K562 (cell line): ENCODE data around the gene MYH3. TPM values are rescaled to one million over a fixed set of nuclear protein-coding genes. Genes with fewer than 3 reads are reported as not detected.
A peak's percentile ranks its signal among the peaks of the same experiment; 100 is the strongest.
"Not testable (repeated sequence)": the region's sequence is repeated elsewhere in the genome, so short reads cannot be mapped to it uniquely, and the experiment has no call there.

ENCODE experiments used
- ATAC-seq: fragments of 200-7000 bp; cut with Tn5 transposase; 3 replicates; pipeline ENCODE4 v1.9.1; 2020; ENCODE audit warnings: moderate library complexity
- BruUV-seq: library from RNA; stranded (reverse); fragments of 400-500 nt; replicated peaks from 2 replicates; lab custom pipeline; 2021; lab: Mats Ljungman, UMichigan
- CTCF ChIA-PET: fragments of 300-600 bp; formaldehyde crosslinking; extraction: SDS; loops from one replicate; lab custom pipeline; 2021; ENCODE audit warnings: low intra/inter-chr PET ratio; lab: Yijun Ruan, JAX
- POLR2A ChIA-PET: fragments of 300-600, 350-650 bp; sonication (Branson Sonifier 250); formaldehyde crosslinking; extraction: SDS; loops from one replicate; lab custom pipeline; 2021; ENCODE audit warnings: antibody characterized with exemption, inconsistent platforms; lab: Yijun Ruan, JAX
- DNase-seq, 4 experiments: peaks; one replicate each; pipeline versions ENCODE4 v3.0.0 to v3.0.0-alpha.2; 2011 to 2018; ENCODE audit warnings: low spot score in 3 of 4, mixed read lengths in 3 of 4; ENCODE audit errors: extremely low read depth in 1 of 4
- FAIRE-seq: peaks from 2 replicates; lab custom pipeline; 2011; peaks lifted over from hg19 to GRCh38; lab: Jason Lieb, UNC
- H2AFZ ChIP-seq: 2 replicates; pipeline ENCODE4 v1.6.0; 2011; ENCODE audit warnings: low read depth, low read length, control low read depth, inconsistent platforms
- H3K27ac ChIP-seq: fragments of 200-600 bp; 3 replicates; pipeline ENCODE4 v1.8.0; 2011; ENCODE audit warnings: low read depth, mild to moderate bottlenecking, control low read depth, inconsistent platforms, low read length, moderate library complexity, mixed read lengths; ENCODE audit errors: extremely low read depth
- H3K27me3 ChIP-seq, 2 experiments: fragments of 300-600 bp in 1 of 2; 2 replicates in 1 of 2; 3 replicates in 1 of 2; pipeline versions ENCODE4 v1.6.0 to v1.8.0; 2011; ENCODE audit warnings: inconsistent platforms in 2 of 2, low read length in 2 of 2, mild to moderate bottlenecking in 1 of 2, mixed read lengths in 1 of 2, moderate library complexity in 1 of 2; ENCODE audit not compliant: control insufficient read depth in 2 of 2, insufficient read depth in 2 of 2
- H3K36me3 ChIP-seq: fragments of 300-600 bp; 3 replicates; pipeline ENCODE4 v1.8.0; 2011; ENCODE audit warnings: mild to moderate bottlenecking, low read length, inconsistent platforms; ENCODE audit not compliant: control insufficient read depth, insufficient read depth
- H3K4me1 ChIP-seq, 2 experiments: fragments of 200-600 bp in 1 of 2; replicated peaks in 1 of 2; 2 replicates in 1 of 2; 3 replicates in 1 of 2; pipeline versions ENCODE4 v1.5.1 to v1.8.0; 2011; ENCODE audit warnings: inconsistent platforms in 2 of 2, low read length in 2 of 2, mild to moderate bottlenecking in 1 of 2, mixed read lengths in 1 of 2, moderate library complexity in 1 of 2; ENCODE audit not compliant: control insufficient read depth in 2 of 2, insufficient read depth in 2 of 2
- H3K4me2 ChIP-seq: 2 replicates; pipeline ENCODE4 v1.6.1; 2011; ENCODE audit warnings: low read length, control low read depth, inconsistent platforms, mixed read lengths; ENCODE audit not compliant: insufficient read depth
- H3K4me3 ChIP-seq: fragments of 200-600 bp; sonication (generic), shearing (Covaris generic); 2 replicates; pipeline ENCODE4 v1.5.1; 2016; ENCODE audit warnings: control low read depth, inconsistent platforms
- H3K79me2 ChIP-seq: fragments of 200-600 bp; 3 replicates; pipeline ENCODE4 v1.8.0; 2011; ENCODE audit warnings: low read length, inconsistent platforms; ENCODE audit not compliant: control insufficient read depth, insufficient read depth
- H3K9ac ChIP-seq, 2 experiments: 2 replicates each; pipeline versions ENCODE4 v1.6.0 to v1.6.1; 2011; ENCODE audit warnings: low read depth in 2 of 2, low read length in 2 of 2, control low read depth in 1 of 2, inconsistent platforms in 1 of 2, mild to moderate bottlenecking in 1 of 2, mixed read lengths in 1 of 2; ENCODE audit not compliant: insufficient read depth in 1 of 2
- H3K9me1 ChIP-seq: one replicate; pipeline ENCODE4 v1.6.0; 2011; ENCODE audit warnings: inconsistent platforms, mild to moderate bottlenecking, low read length, moderate library complexity; ENCODE audit not compliant: control insufficient read depth, insufficient read depth
- H3K9me3 ChIP-seq: replicated peaks from 2 replicates; pipeline ENCODE4 v1.5.1; 2011; ENCODE audit warnings: low read depth, low read length, inconsistent platforms; ENCODE audit not compliant: control insufficient read depth, insufficient read depth
- H4K20me1 ChIP-seq: replicated peaks from 2 replicates; pipeline ENCODE4 v1.6.1; 2011; ENCODE audit warnings: low read length, inconsistent platforms, mixed read lengths; ENCODE audit not compliant: control insufficient read depth, insufficient read depth
- CBX2 ChIP-seq: fragments of 200-600 bp; sonication (generic); IDR thresholded peaks from one replicate; pipeline ENCODE4 v1.6.1; 2012; ENCODE audit warnings: mild to moderate bottlenecking, low read length, inconsistent platforms; ENCODE audit not compliant: insufficient read depth, poor library complexity, severe bottlenecking
- CREB1 ChIP-seq, 2 experiments: sonication (generic) in 1 of 2; formaldehyde crosslinking in 1 of 2; IDR thresholded peaks; 2 replicates each; pipeline versions ENCODE4 v1.6.1 to v1.8.0; 2012 to 2022; ENCODE audit warnings: inconsistent platforms in 1 of 2, mild to moderate bottlenecking in 1 of 2, missing genetic modification reagents in 1 of 2, moderate library complexity in 1 of 2
- ETS2 ChIP-seq: IDR thresholded peaks from 2 replicates; pipeline ENCODE4 v1.6.1; 2016; ENCODE audit warnings: borderline replicate concordance, missing genetic modification characterization, mild to moderate bottlenecking, moderate library complexity, missing compliant biosample characterization; ENCODE audit not compliant: poor library complexity, severe bottlenecking
- GABPA ChIP-seq: fragments of 200-800 bp; sonication (Bioruptor generic); conservative IDR thresholded peaks from 2 replicates; pipeline ENCODE4 v1.6.1; 2016; ENCODE audit warnings: low read depth, missing genetic modification characterization, missing compliant biosample characterization
- HIVEP1 ChIP-seq: fragments of 250-450 bp; sonication (Bioruptor Pico); IDR thresholded peaks from 2 replicates; pipeline ENCODE4 v1.4.0; 2020; ENCODE audit warnings: mild to moderate bottlenecking
- HMG20A ChIP-seq: fragments of 450-650 bp; formaldehyde crosslinking; conservative IDR thresholded peaks from 2 replicates; pipeline ENCODE4 v1.4.0; 2020; ENCODE audit warnings: mild to moderate bottlenecking, mixed read lengths
- SRSF9 ChIP-seq: fragments of 200-400 bp; formaldehyde crosslinking; IDR thresholded peaks from 2 replicates; pipeline ENCODE4 v1.6.1; 2017; ENCODE audit warnings: low read depth, low read length, borderline replicate concordance
- ZNF274 ChIP-seq: IDR thresholded peaks from 2 replicates; pipeline ENCODE4 v1.6.1; 2011; ENCODE audit warnings: low read depth, mild to moderate bottlenecking, low read length, moderate library complexity, borderline replicate concordance
- ZNF57 ChIP-seq: fragments of 450-650 bp; formaldehyde crosslinking; IDR thresholded peaks from 2 replicates; pipeline ENCODE4 v1.4.0; 2020; ENCODE audit warnings: mild to moderate bottlenecking, moderate library complexity
- WGBS: fragments of 100-300 bp; shearing (Covaris generic); methylation state at CpG from one replicate; pipeline ENCODE4 v1.1.6; 2016; ENCODE audit warnings: low coverage, mixed read lengths; ENCODE audit not compliant: insufficient coverage; ENCODE audit errors: missing lambda C conversion rate; 5-methylcytosine and 5-hydroxymethylcytosine counted together
- in situ Hi-C: fragments of 300-500 bp; cut with MboI; formaldehyde crosslinking; loops from 4 replicates; pipeline ENCODE4 v1.15.0; 2018; ENCODE audit warnings: inconsistent platforms, mixed read lengths
- intact Hi-C: fragments of 100-400 bp; cut with micrococcal nuclease; formaldehyde crosslinking; loops from 2 replicates; pipeline ENCODE4 v1.14.2; 2022
- polyA plus RNA-seq, 8 experiments: library from polyadenylated mRNA; depleted of rRNA in 4 of 8; stranded (reverse) in 5 of 8; unstranded in 3 of 8; fragments of >200 nt; fragmentation: Nextera tagmentation in 2 of 8; fragmentation: Illumina TruSeq in 1 of 8; extraction: Ambion mirVana in 2 of 8; extraction: Trizol in 1 of 8; gene quantifications; 2 replicates each; pipeline versions ENCODE4 v1.2.1 to v1.2.3, GENCODE V29; 2011 to 2014; ENCODE audit warnings: inconsistent platforms in 1 of 8, missing spikeins in 1 of 8
- total RNA-seq, 7 experiments: library from RNA; depleted of rRNA in 6 of 7; stranded (reverse); fragments of >200 nt in 6 of 7; fragmentation: Illumina TruSeq in 2 of 7; extraction: Trizol in 2 of 7; gene quantifications; 2 replicates each; pipeline versions ENCODE4 v1.2.1 to v1.2.3, GENCODE V29; 2011 to 2021; ENCODE audit warnings: low replicate concordance in 1 of 7
- TF ChIP-seq, protein P1 (sequence below): fragments of 250-450 bp; sonication (Bioruptor Pico); IDR thresholded peaks from 2 replicates; pipeline ENCODE4 v1.4.0; 2020; ENCODE audit warnings: mild to moderate bottlenecking, moderate library complexity, borderline replicate concordance
- TF ChIP-seq, protein P2 (sequence below): IDR thresholded peaks from 2 replicates; pipeline ENCODE4 v1.6.1; 2011; ENCODE audit warnings: borderline replicate concordance, low read depth, mild to moderate bottlenecking, moderate library complexity, low read length; ENCODE audit not compliant: insufficient read depth, poor library complexity, severe bottlenecking

The MYH3 gene
- total and polyA plus RNA-seq, 9 of the 15 experiments (the other 6 are each of a cell fraction or from before 2014, with no cell fraction given): 0.24 to 0.75 (median 0.40) TPM; not detected in 1

DNA sequence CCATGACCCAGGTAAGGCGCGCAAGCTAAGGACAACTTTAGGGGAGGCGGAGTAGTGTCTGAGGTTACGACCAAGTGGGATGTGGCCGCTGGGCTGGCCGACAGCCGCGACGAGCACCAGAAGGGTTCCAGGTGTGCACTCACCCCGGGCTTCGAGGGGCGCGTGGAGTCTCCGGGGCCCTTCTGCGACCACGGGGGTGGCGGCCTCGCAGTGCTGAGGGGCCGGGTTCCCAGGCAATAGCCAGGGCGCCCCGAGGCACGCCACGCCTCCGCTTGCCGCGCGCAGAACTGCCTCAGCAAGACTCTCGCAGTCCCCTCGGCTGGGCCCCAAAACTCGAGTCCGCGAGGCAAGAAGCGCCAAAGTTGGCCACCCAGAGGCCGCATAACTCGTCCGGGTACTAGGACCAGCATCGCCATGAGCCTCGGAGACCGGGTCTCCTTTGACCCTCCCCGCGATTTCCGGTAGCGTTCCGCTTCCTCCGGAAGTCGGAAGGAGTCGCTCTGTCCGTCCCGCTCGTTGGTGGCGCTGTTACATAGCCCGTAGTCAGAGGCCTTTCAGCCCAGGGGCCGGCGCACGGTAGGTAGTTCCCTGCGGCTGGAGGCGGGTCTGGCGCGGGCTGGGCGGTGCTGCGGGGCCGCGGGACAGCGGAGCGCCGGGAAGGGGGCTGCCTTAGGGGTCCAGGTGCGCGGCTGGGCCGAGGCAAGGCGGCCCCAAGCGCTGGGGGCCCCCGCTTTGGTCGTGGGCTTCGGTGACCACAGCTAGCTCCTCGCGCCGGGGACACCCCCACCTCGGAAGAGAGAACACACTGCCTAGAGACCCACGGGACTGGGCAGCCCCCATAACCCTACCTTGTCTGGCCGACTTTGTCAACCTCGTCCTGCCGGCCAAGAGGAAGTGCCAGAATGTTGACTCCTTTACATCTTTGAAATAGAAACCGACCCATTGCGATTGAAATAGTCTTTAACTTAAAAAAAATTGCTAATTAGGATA, 40.3 kb upstream of the MYH3 start, which contains the start of the genes ADPRM and SCO1 (continued):
- TF ChIP-seq CREB1 (IDR thresholded peaks at IDR 0.05) (0 out of 2 replicates have a peak, but pooled peaks have one; percentile 18), CREB1 (CRISPR knock-in tag; IDR thresholded peaks at IDR 0.05) (no peak), ETS2 (tag) (no peak), SRSF9 (no peak), GABPA (tag) (peak; percentile 97), ZNF57 (CRISPR knock-in tag) (no peak), CBX2 (no peak), ZNF274 (no peak), HMG20A (no peak), HIVEP1 (no peak)
- TF ChIP-seq, protein P1, sequence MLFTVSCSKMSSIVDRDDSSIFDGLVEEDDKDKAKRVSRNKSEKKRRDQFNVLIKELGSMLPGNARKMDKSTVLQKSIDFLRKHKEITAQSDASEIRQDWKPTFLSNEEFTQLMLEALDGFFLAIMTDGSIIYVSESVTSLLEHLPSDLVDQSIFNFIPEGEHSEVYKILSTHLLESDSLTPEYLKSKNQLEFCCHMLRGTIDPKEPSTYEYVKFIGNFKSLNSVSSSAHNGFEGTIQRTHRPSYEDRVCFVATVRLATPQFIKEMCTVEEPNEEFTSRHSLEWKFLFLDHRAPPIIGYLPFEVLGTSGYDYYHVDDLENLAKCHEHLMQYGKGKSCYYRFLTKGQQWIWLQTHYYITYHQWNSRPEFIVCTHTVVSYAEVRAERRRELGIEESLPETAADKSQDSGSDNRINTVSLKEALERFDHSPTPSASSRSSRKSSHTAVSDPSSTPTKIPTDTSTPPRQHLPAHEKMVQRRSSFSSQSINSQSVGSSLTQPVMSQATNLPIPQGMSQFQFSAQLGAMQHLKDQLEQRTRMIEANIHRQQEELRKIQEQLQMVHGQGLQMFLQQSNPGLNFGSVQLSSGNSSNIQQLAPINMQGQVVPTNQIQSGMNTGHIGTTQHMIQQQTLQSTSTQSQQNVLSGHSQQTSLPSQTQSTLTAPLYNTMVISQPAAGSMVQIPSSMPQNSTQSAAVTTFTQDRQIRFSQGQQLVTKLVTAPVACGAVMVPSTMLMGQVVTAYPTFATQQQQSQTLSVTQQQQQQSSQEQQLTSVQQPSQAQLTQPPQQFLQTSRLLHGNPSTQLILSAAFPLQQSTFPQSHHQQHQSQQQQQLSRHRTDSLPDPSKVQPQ (CRISPR knock-in tag): no peak
- TF ChIP-seq, protein P2, sequence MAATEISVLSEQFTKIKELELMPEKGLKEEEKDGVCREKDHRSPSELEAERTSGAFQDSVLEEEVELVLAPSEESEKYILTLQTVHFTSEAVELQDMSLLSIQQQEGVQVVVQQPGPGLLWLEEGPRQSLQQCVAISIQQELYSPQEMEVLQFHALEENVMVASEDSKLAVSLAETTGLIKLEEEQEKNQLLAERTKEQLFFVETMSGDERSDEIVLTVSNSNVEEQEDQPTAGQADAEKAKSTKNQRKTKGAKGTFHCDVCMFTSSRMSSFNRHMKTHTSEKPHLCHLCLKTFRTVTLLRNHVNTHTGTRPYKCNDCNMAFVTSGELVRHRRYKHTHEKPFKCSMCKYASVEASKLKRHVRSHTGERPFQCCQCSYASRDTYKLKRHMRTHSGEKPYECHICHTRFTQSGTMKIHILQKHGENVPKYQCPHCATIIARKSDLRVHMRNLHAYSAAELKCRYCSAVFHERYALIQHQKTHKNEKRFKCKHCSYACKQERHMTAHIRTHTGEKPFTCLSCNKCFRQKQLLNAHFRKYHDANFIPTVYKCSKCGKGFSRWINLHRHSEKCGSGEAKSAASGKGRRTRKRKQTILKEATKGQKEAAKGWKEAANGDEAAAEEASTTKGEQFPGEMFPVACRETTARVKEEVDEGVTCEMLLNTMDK: peak; percentile 10

DNA sequence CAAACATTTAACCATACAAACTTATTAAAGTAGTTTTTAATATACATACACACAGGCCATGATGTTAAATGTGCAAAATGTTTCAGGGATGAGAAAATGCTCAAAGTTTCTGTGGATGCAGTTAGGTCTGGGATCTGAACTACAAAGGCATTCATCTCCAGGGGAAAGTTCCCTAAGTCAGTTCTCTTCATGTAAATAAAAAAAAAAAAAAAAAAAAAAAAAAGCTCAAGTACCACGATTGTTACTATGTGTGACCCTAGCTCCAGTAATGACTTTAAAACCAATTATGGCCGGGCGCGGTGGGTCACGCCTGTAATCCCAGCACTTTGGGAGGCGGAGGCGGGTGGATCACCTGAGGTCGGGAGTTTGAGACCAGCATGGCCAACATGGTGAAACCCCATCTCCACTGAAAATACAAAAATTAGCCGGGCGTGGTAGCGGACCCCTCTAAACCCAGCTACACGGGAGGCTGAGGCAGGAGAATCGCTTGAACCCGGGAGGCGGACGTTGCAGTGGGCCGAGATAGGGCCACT, 38.8 kb upstream of the MYH3 start:
- peak overlapping the region; percentile 86; the same call in 1 of the 3 replicates for H3K27ac ChIP-seq
- CTCF ChIA-PET, H3K4me1 ChIP-seq, H3K9me1 ChIP-seq, ATAC-seq, intact Hi-C loops, in situ Hi-C loops, BruUV-seq, H3K27me3 ChIP-seq, FAIRE-seq, H3K9me3 ChIP-seq, H2AFZ ChIP-seq, H4K20me1 ChIP-seq: not testable (repeated sequence)
- peak overlapping the region; percentile 81 for H3K4me2 ChIP-seq
- DNase-seq: peak in 1 of 4 experiments; percentile 4
- POLR2A ChIA-PET: interaction anchor here (0.6 to 1.4 kb wide), 2 partner anchors 12 to 1301 kb away, joined by 3 to 4 read pairs; partner anchors contain the start of gene ZNF18
- H3K9ac ChIP-seq: peak overlapping the region; percentile 71 to 88; a peak in 3 of 4 replicates
- H3K4me3 ChIP-seq: peak overlapping the region; percentile 75
- peaks cover 47% of the 10 kb centered on the region for H3K36me3 ChIP-seq
- 7% methylated on average over 14 of the region's 17 CpGs for WGBS
- peaks cover 71% of the 10 kb centered on the region for H3K79me2 ChIP-seq
